ENCODE results near the gene KIF1C. TPM values are rescaled to one million over a fixed set of nuclear protein-coding genes. Genes with fewer than 3 reads are reported as not detected.

KIF1C gene
- total RNA-seq, 1 experiment from 2014 or later = 85.6 TPM

- no peak overlapping the region for H3K56ac ChIP-seq (ENCODE audit: insufficient read length, low read depth, low read length)
- H3K9me3 ChIP-seq (ENCODE audit: control insufficient read depth, low read depth, low read length) = no peaks in the 10 kb centered on the region
- no peak overlapping the region for H2AFZ ChIP-seq (ENCODE audit: low read length)
- no peak overlapping the region for H3K23ac ChIP-seq (ENCODE audit: insufficient read length, low read depth, low read length)
- H4K91ac ChIP-seq (ENCODE audit: insufficient read length, low read depth, low read length) = no peak overlapping the region
- H3K79me2 ChIP-seq (ENCODE audit: insufficient read depth, low read length) = no peaks in the 10 kb centered on the region
- H2BK12ac ChIP-seq (ENCODE audit: insufficient read length, low read depth, low read length) = no peak overlapping the region
- DNase-seq = no peak
- H2BK5ac ChIP-seq (ENCODE audit: insufficient read length, low read length) = no peak overlapping the region
- H3T11ph ChIP-seq (ENCODE audit: low read length) = no peak overlapping the region
- no peak overlapping the region for H4K5ac ChIP-seq (ENCODE audit: insufficient read length, low read depth, low read length)
- H4K20me1 ChIP-seq (ENCODE audit: control insufficient read depth, insufficient read depth, insufficient read length) = no peaks in the 10 kb centered on the region
- Mint-ChIP-seq H3K9me3 (no peaks in the 10 kb centered on the region), H3K27ac (no peak overlapping the region), H3K4me3 (no peak overlapping the region), H3K4me1 (no peaks in the 10 kb centered on the region), H3K27me3 (ENCODE audit: low read depth) (peaks cover 2% of the 10 kb centered on the region), H3K36me3 (ENCODE audit: insufficient read depth in 1 of 3, low read depth in 3 of 3) (peaks cover 29 to 57% (median 48%) of the 10 kb centered on the region in 3 experiments)
- H3K27ac ChIP-seq (ENCODE audit: insufficient read length, low read depth, low read length) = no peak overlapping the region
- no peak overlapping the region for H3K4ac ChIP-seq (ENCODE audit: low read depth, low read length)
- WGBS (ENCODE audit: extremely low coverage, insufficient read length, low lambda C conversion rate) = no CpG with 5 or more reads among the region's 29 CpGs
- H3K4me1 ChIP-seq (ENCODE audit: insufficient read depth, low read length) = no peaks in the 10 kb centered on the region
- no peak overlapping the region for H2BK20ac ChIP-seq (ENCODE audit: low read depth, low read length, poor library complexity, severe bottlenecking)
- no peak overlapping the region for H3K18ac ChIP-seq (ENCODE audit: insufficient read length, low read depth, low read length)
- H4K8ac ChIP-seq (replicated peaks; ENCODE audit: insufficient read length, low read depth, low read length) = no peak overlapping the region
- no peaks in the 10 kb centered on the region for H3K27me3 ChIP-seq (ENCODE audit: insufficient read depth, low read length)
- H2AK5ac ChIP-seq (ENCODE audit: insufficient read length, low read length) = no peak overlapping the region
- no peak overlapping the region for H2BK15ac ChIP-seq (ENCODE audit: low read depth, low read length)
- H3K23me2 ChIP-seq (ENCODE audit: insufficient read length, low read depth, low read length, poor library complexity, severe bottlenecking) = no peaks in the 10 kb centered on the region
- no peak overlapping the region for H3K14ac ChIP-seq (ENCODE audit: insufficient read depth, low read length)
- no peak overlapping the region for H3K4me2 ChIP-seq (ENCODE audit: insufficient read depth, insufficient read length, low read length)
- no peaks in the 10 kb centered on the region for H3K79me1 ChIP-seq (ENCODE audit: insufficient read depth, low read depth, low read length, poor library complexity, severe bottlenecking)
- no peak for TF ChIP-seq CTCF (conservative IDR thresholded peaks at IDR 0.05)
- H2BK120ac ChIP-seq (ENCODE audit: low read depth, low read length, poor library complexity, severe bottlenecking) = no peak overlapping the region
- no peak overlapping the region for H3K9ac ChIP-seq (ENCODE audit: extremely low read depth, insufficient read length, low read length)
These were observed 25.9 kb downstream of the KIF1C start for GRCh38 chr17:5023588-5024147.

All from H9 (cell line).